Pancreas (tissue), 10 donors: Measurements from ENCODE around the gene NECTIN1. TPM values are rescaled to one million over a fixed set of nuclear protein-coding genes. Genes with fewer than 3 reads are reported as not detected.

ENCODE experiments used
- ATAC-seq, 4 donors: fragments of 200-7000 bp; cut with Tn5 transposase; one replicate each; pipeline versions ENCODE4 v1.8.0 to v1.9.1; 2020; ENCODE audit warnings: mild to moderate bottlenecking in 4 of 4, moderate library complexity in 4 of 4
- DNase-seq, 6 donors: peaks; one replicate each; pipeline ENCODE4 v3.0.0-alpha.2; 2020
- FAIRE-seq: peaks from 2 replicates; lab custom pipeline; 2012; peaks lifted over from hg19 to GRCh38; lab: Jason Lieb, UNC
- H3K27ac ChIP-seq, 4 donors: fragments of 200-600 bp; sonication (generic); 1 replicate in 3 of 4; 2 replicates in 1 of 4; pipeline versions ENCODE4 v1.5.0 to v1.8.0; 2020
- H3K27me3 ChIP-seq, 4 donors: fragments of 200-600 bp; one replicate each; pipeline ENCODE4 v1.8.0; 2021
- H3K36me3 ChIP-seq, 3 donors: fragments of 200-600 bp; sonication (generic) in 1 of 3; one replicate each; pipeline versions ENCODE4 v1.5.0 to v1.8.0; 2020 to 2021
- H3K4me1 ChIP-seq, 3 donors: fragments of 200-600 bp; one replicate each; pipeline ENCODE4 v1.8.0; 2021
- H3K4me3 ChIP-seq, 4 donors: fragments of 200-600 bp; sonication (generic) in 2 of 4; one replicate each; pipeline versions ENCODE4 v1.5.0 to v1.8.0; 2020 to 2021
- H3K9me3 ChIP-seq, 4 donors: fragments of 200-600 bp; one replicate each; pipeline ENCODE4 v1.8.0; 2021
- CTCF ChIP-seq, 4 donors: fragments of 200-600 bp; sonication (generic) in 3 of 4; IDR thresholded peaks; one replicate each; pipeline versions ENCODE4 v1.5.0 to v1.8.0; 2021; ENCODE audit warnings: antibody characterized with exemption in 4 of 4
- WGBS, 2 donors: extraction: QIAGEN DNeasy Blood & Tissue Kit; methylation state at CpG; one replicate each; pipeline ENCODE4 v1.1.7; 2013; 5-methylcytosine and 5-hydroxymethylcytosine counted together
- intact Hi-C, 3 donors: fragments of 100-400 bp; cut with DNase I; formaldehyde crosslinking; loops; one replicate each; pipeline versions ENCODE4 v1.11.1 to v1.14.2; 2022
- polyA plus RNA-seq, 2 donors: library from polyadenylated mRNA; stranded (reverse); fragments of 200-250 nt; gene quantifications; one replicate each; pipeline ENCODE4 v1.2.3, GENCODE V29; 2013
- total RNA-seq, 6 donors: library from RNA; stranded (reverse); fragmentation: NEBNext Ultra II Directional in 4 of 6; extraction: Animal tissue kit (Norgen Biotek cat#: 25700) in 4 of 6; gene quantifications; one replicate each; pipeline versions ENCODE4 v1.2.1 to v1.2.4, GENCODE V29; 2021 to 2023
- donor health status: healthy with polysubstance abuse.
- donor health status: DM: no; HTN: no; CAD: no; lungs with moderate emphysema.
- donor health status: DM: no; HTN: no; CAD: no.
- donor health status: control.
- donor health status: control.
- donor health status: Bipolar disorder and iron deficiency.
- donor health status: DM: yes; HTN: yes; CAD: no.
- donor health status: DM: no; HTN: no; CAD: no.
- donor health status: DM: no; HTN: no; CAD: no.
- donor health status: DM: yes; HTN: yes; CAD: no.

NECTIN1 gene
- total and polyA plus RNA-seq, 8 donors = 7.9 to 24.7 (median 19.0) TPM

DNA sequence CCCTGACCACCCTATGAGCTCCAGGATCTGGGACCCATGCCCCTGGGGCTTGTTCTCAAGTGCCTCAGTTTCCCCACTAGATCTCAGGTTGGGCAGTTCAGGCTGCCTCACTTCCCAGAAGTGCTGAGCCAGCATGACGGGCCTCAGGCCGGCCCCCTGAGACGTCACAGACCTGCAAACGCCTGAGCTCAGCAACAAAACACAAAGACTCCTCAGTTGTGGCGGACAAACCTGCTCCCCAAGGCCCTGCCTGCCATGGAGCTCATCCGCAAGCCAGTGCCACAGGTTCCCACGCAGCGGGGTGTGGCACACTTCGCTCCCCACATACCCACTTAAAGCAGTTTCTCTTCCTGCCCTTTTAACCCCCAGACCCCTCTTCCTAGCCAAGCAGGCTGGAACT is 45.2 kb downstream of the NECTIN1 start:
- peak in 4 of 6 donors; percentile 48 to 64 (median 55) for DNase-seq
- no peak for FAIRE-seq

GRCh38 chr11:119681361-119681910 is 47.6 kb downstream of the NECTIN1 start:
- intact Hi-C loops = no loop called here
- no peak for FAIRE-seq

More for the DNA sequence above, 45.2 kb downstream of the NECTIN1 start:
- no peaks in the 10 kb centered on the region for H3K9me3 ChIP-seq
- no peak overlapping the region for H3K4me3 ChIP-seq
- H3K27ac ChIP-seq = peak overlapping the region in 3 of 4 donors; percentile 43 to 74 (median 60)
- WGBS, 2 donors = 63 to 64% methylated on average over 9 of the region's 9 CpGs
- peaks cover 5 to 11% (median 7%) of the 10 kb centered on the region in 3 donors for H3K4me1 ChIP-seq
- H3K36me3 ChIP-seq = no peaks in the 10 kb centered on the region
- intact Hi-C loops = no loop called here
- no peak for TF ChIP-seq CTCF (IDR thresholded peaks at IDR 0.05)
- H3K27me3 ChIP-seq = no peaks in the 10 kb centered on the region
- ATAC-seq = peak; percentile 43 to 67 (median 62)

GRCh38 chr11:119680541-119681360 is 48.2 kb downstream of the NECTIN1 start:
- 59 to 62% methylated on average over 11 of the region's 11 CpGs for WGBS, 2 donors
- FAIRE-seq = no peak
- intact Hi-C loops = no loop called here
- peak; percentile 47 to 75 (median 56) for ATAC-seq
- Histone ChIP-seq H3K9me3 (no peaks in the 10 kb centered on the region), H3K4me1 (peaks cover 5 to 11% (median 7%) of the 10 kb centered on the region in 3 donors), H3K36me3 (peaks cover 0 to 19% (median 0%) of the 10 kb centered on the region in 3 donors), H3K27me3 (no peaks in the 10 kb centered on the region), H3K4me3 (no peak overlapping the region), H3K27ac (peak overlapping the region; percentile 31 to 62 (median 39))
- DNase-seq = peak in 3 of 6 donors; percentile 60 to 64 (median 61)
- TF ChIP-seq CTCF (IDR thresholded peaks at IDR 0.05) = no peak

More at GRCh38 chr11:119681361-119681910, 47.6 kb downstream of the NECTIN1 start:
- H3K27me3 ChIP-seq = no peaks in the 10 kb centered on the region
- H3K9me3 ChIP-seq = no peaks in the 10 kb centered on the region
- ATAC-seq (peak; percentile 45 to 55 (median 46)), DNase-seq (peak in 1 of 6 donors; percentile 29)
- peaks cover 5 to 11% (median 7%) of the 10 kb centered on the region in 3 donors for H3K4me1 ChIP-seq
- WGBS, 2 donors = 29 to 31% methylated on average over 8 of the region's 8 CpGs
- peak overlapping the region; percentile 31 to 62 (median 39) for H3K27ac ChIP-seq
- no peak overlapping the region for H3K4me3 ChIP-seq
- peaks cover 0 to 15% (median 0%) of the 10 kb centered on the region in 3 donors for H3K36me3 ChIP-seq
- TF ChIP-seq CTCF (IDR thresholded peaks at IDR 0.05) = peak in 1 of 4 donors; percentile 13

- ATAC-seq (no peak), FAIRE-seq (no peak), DNase-seq (no peak)
- Histone ChIP-seq H3K27me3 (no peaks in the 10 kb centered on the region), H3K36me3 (peaks cover 0 to 32% (median 0%) of the 10 kb centered on the region in 3 donors), H3K4me1 (peaks cover 5 to 11% (median 7%) of the 10 kb centered on the region in 3 donors), H3K9me3 (no peaks in the 10 kb centered on the region), H3K27ac (no peak overlapping the region), H3K4me3 (no peak overlapping the region)
- 90 to 95% methylated on average over 6 to 7 of the region's 7 CpGs for WGBS, 2 donors
- intact Hi-C loops = no loop called here
- no peak for TF ChIP-seq CTCF (IDR thresholded peaks at IDR 0.05)
These were observed 49.7 kb downstream of the NECTIN1 start for GRCh38 chr11:119679346-119679745.
